ENCODE measurements around the gene EIF1. TPM values are rescaled to one million over a fixed set of nuclear protein-coding genes. Genes with fewer than 3 reads are reported as not detected.

The EIF1 gene
- polyA plus RNA-seq, 2 of the 4 experiments (the other 2 are of a cell fraction): 834 to 873 TPM

GRCh38 chr17:41740506-41740905, 51.8 kb downstream of the EIF1 start:
- WGBS (ENCODE audit: missing lambda C conversion rate): 94% methylated on average over 5 of the region's 5 CpGs
- DNase-seq (ENCODE audit: low read depth in 1 of 2, low spot score in 1 of 2) (no peak), FAIRE-seq (no peak), ATAC-seq (no peak)
- Histone ChIP-seq H3K4me2 (no peak overlapping the region), H3K4me3 (no peak overlapping the region), H3K9me3 (no peaks in the 10 kb centered on the region), H3K4me1 (peaks cover 29% of the 10 kb centered on the region), H3K27ac (peak overlapping the region; percentile 68 to 85; a peak in 5 of 6 replicates)
- ChIA-PET POLR2A (interaction anchor here (1.3 to 2.2 kb wide), 2 partner anchors 46 to 52 kb away, joined by 3 to 11 read pairs; partner anchors contain the start of genes EIF1 and JUP), CTCF (interaction anchor here (0.7 to 96.0 kb wide), 7 partner anchors 11 to 223 kb away, joined by 3 to 3262 read pairs (median 3); partner anchors contain the start of genes FKBP10, JUP and P3H4)
- no peak for TF ChIP-seq MAX (IDR thresholded peaks at IDR 0.05)
- TF ChIP-seq JUNB (IDR thresholded peaks at IDR 0.05): no peak
- TF ChIP-seq CHD4 (IDR thresholded peaks at IDR 0.05; ENCODE audit: borderline replicate concordance): 0 out of 2 replicates have a peak, but pooled peaks have one; percentile 55
- TF ChIP-seq TFCP2L1 (CRISPR knock-in tag; IDR thresholded peaks at IDR 0.05): no peak
- no peak for TF ChIP-seq EHF (CRISPR knock-in tag; IDR thresholded peaks at IDR 0.05)
- no peak for TF ChIP-seq FOXS1 (CRISPR knock-in tag; IDR thresholded peaks at IDR 0.05)
- TF ChIP-seq KDM1A (IDR thresholded peaks at IDR 0.05; ENCODE audit: low read depth): no peak
- TF ChIP-seq EP300 (IDR thresholded peaks at IDR 0.05): no peak
- no peak for TF ChIP-seq KDM5A (IDR thresholded peaks at IDR 0.05)
- no peak for TF ChIP-seq CBX2 (IDR thresholded peaks at IDR 0.05; ENCODE audit: borderline replicate concordance, low read depth)
- peak; percentile 68 for TF ChIP-seq ZFP36 (IDR thresholded peaks at IDR 0.05; ENCODE audit: borderline replicate concordance, partially characterized antibody)

- WGBS (ENCODE audit: missing lambda C conversion rate): 74% methylated on average over 9 of the region's 9 CpGs
- FAIRE-seq (no peak), DNase-seq (ENCODE audit: low read depth in 1 of 2, low spot score in 1 of 2) (no peak), ATAC-seq (no peak)
- Histone ChIP-seq H3K27ac (peak overlapping the region in 1 of 2 experiments; percentile 10; a peak in 1 of 6 replicates), H3K4me1 (peaks cover 29% of the 10 kb centered on the region), H3K9me3 (no peaks in the 10 kb centered on the region), H3K4me2 (no peak overlapping the region), H3K4me3 (no peak overlapping the region)
- TF ChIP-seq POLR2AphosphoS2 (conservative IDR thresholded peaks at IDR 0.05; ENCODE audit: low read length) (0 out of 2 replicates have a peak, but pooled peaks have one; percentile 10), FOSB (CRISPR knock-in tag; IDR thresholded peaks at IDR 0.05) (no peak)
- CTCF ChIA-PET: interaction anchor here (1.2 to 96.0 kb wide), 6 partner anchors 9 to 217 kb away, joined by 3 to 3262 read pairs (median 4); partner anchors contain the start of genes FKBP10, JUP and P3H4
- POLR2A ChIA-PET: interaction anchor here (0.6 to 2.2 kb wide), 2 partner anchors 45 to 157 kb away, joined by 3 to 11 read pairs; partner anchors contain the start of gene JUP
Measured at GRCh38 chr17:41741709-41742108, 53.0 kb downstream of the EIF1 start.

Small RNAs within 50 kb of the gene (small RNA-seq; reads per million reads assigned to genes)
- gene RN7SL399P (0 reads per million in 6 experiments), gene RNA5SP442 (0 to 9.1 (median 0) reads per million in 6 experiments)

Other genes with a start within 250 kb of the EIF1 start
- not detected in 2 replicates for gene KRT38, start 247.9 kb upstream of the EIF1 start, polyA plus RNA-seq (2011; rRNA removed)
- not detected in 3 replicates for gene KRT38, start 247.9 kb upstream of the EIF1 start, polyA plus RNA-seq (2017; fragmentation: RNase III; extraction: RNeasy Plus Mini Kit Qiagen cat#74134 plus additional on column Dnase treatment)
- gene KRT32, start 221.5 kb upstream of the EIF1 start, polyA plus RNA-seq (2011; rRNA removed): not detected in 2 replicates
- not detected in 3 replicates for gene KRT32, start 221.5 kb upstream of the EIF1 start, polyA plus RNA-seq (2017; fragmentation: RNase III; extraction: RNeasy Plus Mini Kit Qiagen cat#74134 plus additional on column Dnase treatment)
- gene KRT35, start 207.7 kb upstream of the EIF1 start, polyA plus RNA-seq (2011; rRNA removed): not detected in 2 replicates
- gene KRT35, start 207.7 kb upstream of the EIF1 start, polyA plus RNA-seq (2017; fragmentation: RNase III; extraction: RNeasy Plus Mini Kit Qiagen cat#74134 plus additional on column Dnase treatment): not detected in 3 replicates
- not detected in 2 replicates for gene KRT36, start 199.0 kb upstream of the EIF1 start, polyA plus RNA-seq (2011; rRNA removed)
- gene KRT36, start 199.0 kb upstream of the EIF1 start, polyA plus RNA-seq (2017; fragmentation: RNase III; extraction: RNeasy Plus Mini Kit Qiagen cat#74134 plus additional on column Dnase treatment): not detected in 3 replicates
- 0.06 and 0.08 TPM in 2 replicates for gene KRT13, start 183.3 kb upstream of the EIF1 start, polyA plus RNA-seq (2011; rRNA removed)
- not detected in 3 replicates for gene KRT13, start 183.3 kb upstream of the EIF1 start, polyA plus RNA-seq (2017; fragmentation: RNase III; extraction: RNeasy Plus Mini Kit Qiagen cat#74134 plus additional on column Dnase treatment)
- gene KRT15, start 170.0 kb upstream of the EIF1 start, polyA plus RNA-seq (2011; rRNA removed): 2.1 and 2.6 TPM in 2 replicates
- gene KRT15, start 170.0 kb upstream of the EIF1 start, polyA plus RNA-seq (2017; fragmentation: RNase III; extraction: RNeasy Plus Mini Kit Qiagen cat#74134 plus additional on column Dnase treatment): 0.54 to 1.4 TPM (median 0.62 TPM) in 3 replicates
- 23.8 and 26.2 TPM in 2 replicates for gene KRT19, start 160.6 kb upstream of the EIF1 start, polyA plus RNA-seq (2011; rRNA removed)
- 27.8 to 31.2 TPM (median 29.9 TPM) in 3 replicates for gene KRT19, start 160.6 kb upstream of the EIF1 start, polyA plus RNA-seq (2017; fragmentation: RNase III; extraction: RNeasy Plus Mini Kit Qiagen cat#74134 plus additional on column Dnase treatment)
- not detected in 2 replicates for gene KRT9, start 116.8 kb upstream of the EIF1 start, polyA plus RNA-seq (2011; rRNA removed)
- gene KRT9, start 116.8 kb upstream of the EIF1 start, polyA plus RNA-seq (2017; fragmentation: RNase III; extraction: RNeasy Plus Mini Kit Qiagen cat#74134 plus additional on column Dnase treatment): not detected in 3 replicates
- gene KRT14, start 102.0 kb upstream of the EIF1 start, polyA plus RNA-seq (2011; rRNA removed): 0.04 TPM in 1 of 2 replicates, not detected in the other
- 0.07 to 0.10 TPM (median 0.09 TPM) in 3 replicates for gene KRT14, start 102.0 kb upstream of the EIF1 start, polyA plus RNA-seq (2017; fragmentation: RNase III; extraction: RNeasy Plus Mini Kit Qiagen cat#74134 plus additional on column Dnase treatment)
- gene KRT16, start 76.1 kb upstream of the EIF1 start, polyA plus RNA-seq (2011; rRNA removed): 0.21 and 0.28 TPM in 2 replicates
- 0.44 TPM in 1 of 3 replicates, not detected in the others for gene KRT16, start 76.1 kb upstream of the EIF1 start, polyA plus RNA-seq (2017; fragmentation: RNase III; extraction: RNeasy Plus Mini Kit Qiagen cat#74134 plus additional on column Dnase treatment)
- gene KRT17, start 64.3 kb upstream of the EIF1 start, polyA plus RNA-seq (2011; rRNA removed): 0.78 and 1.2 TPM in 2 replicates
- 0.43 to 0.57 TPM (median 0.56 TPM) in 3 replicates for gene KRT17, start 64.3 kb upstream of the EIF1 start, polyA plus RNA-seq (2017; fragmentation: RNase III; extraction: RNeasy Plus Mini Kit Qiagen cat#74134 plus additional on column Dnase treatment)
- not detected in 2 replicates for gene GAST, start 23.4 kb downstream of the EIF1 start, polyA plus RNA-seq (2011; rRNA removed)
- not detected in 3 replicates for gene GAST, start 23.4 kb downstream of the EIF1 start, polyA plus RNA-seq (2017; fragmentation: RNase III; extraction: RNeasy Plus Mini Kit Qiagen cat#74134 plus additional on column Dnase treatment)
- 2.0 and 2.2 TPM in 2 replicates for gene HAP1, start 45.8 kb downstream of the EIF1 start, polyA plus RNA-seq (2011; rRNA removed)
- 1.3 to 2.3 TPM (median 1.6 TPM) in 3 replicates for gene HAP1, start 45.8 kb downstream of the EIF1 start, polyA plus RNA-seq (2017; fragmentation: RNase III; extraction: RNeasy Plus Mini Kit Qiagen cat#74134 plus additional on column Dnase treatment)
- gene JUP, start 97.8 kb downstream of the EIF1 start, polyA plus RNA-seq (2011; rRNA removed): 54.8 and 110 TPM in 2 replicates
- gene JUP, start 97.8 kb downstream of the EIF1 start, polyA plus RNA-seq (2017; fragmentation: RNase III; extraction: RNeasy Plus Mini Kit Qiagen cat#74134 plus additional on column Dnase treatment): 63.3 to 127 TPM (median 107 TPM) in 3 replicates
- gene P3H4, start 123.1 kb downstream of the EIF1 start, polyA plus RNA-seq (2011; rRNA removed): 32.1 and 36.0 TPM in 2 replicates
- 41.6 to 62.1 TPM (median 52.8 TPM) in 3 replicates for gene P3H4, start 123.1 kb downstream of the EIF1 start, polyA plus RNA-seq (2017; fragmentation: RNase III; extraction: RNeasy Plus Mini Kit Qiagen cat#74134 plus additional on column Dnase treatment)
- 109 and 112 TPM in 2 replicates for gene FKBP10, start 124.1 kb downstream of the EIF1 start, polyA plus RNA-seq (2011; rRNA removed)
- 109 to 121 TPM (median 119 TPM) in 3 replicates for gene FKBP10, start 124.1 kb downstream of the EIF1 start, polyA plus RNA-seq (2017; fragmentation: RNase III; extraction: RNeasy Plus Mini Kit Qiagen cat#74134 plus additional on column Dnase treatment)
- 167 and 171 TPM in 2 replicates for gene NT5C3B, start 147.3 kb downstream of the EIF1 start, polyA plus RNA-seq (2011; rRNA removed)
- gene NT5C3B, start 147.3 kb downstream of the EIF1 start, polyA plus RNA-seq (2017; fragmentation: RNase III; extraction: RNeasy Plus Mini Kit Qiagen cat#74134 plus additional on column Dnase treatment): 109 to 118 TPM (median 114 TPM) in 3 replicates
- gene KLHL10, start 148.9 kb downstream of the EIF1 start, polyA plus RNA-seq (2011; rRNA removed): 0.13 and 0.19 TPM in 2 replicates
- gene KLHL10, start 148.9 kb downstream of the EIF1 start, polyA plus RNA-seq (2017; fragmentation: RNase III; extraction: RNeasy Plus Mini Kit Qiagen cat#74134 plus additional on column Dnase treatment): 0.04 to 0.12 TPM (median 0.05 TPM) in 3 replicates
- 12.7 and 13.7 TPM in 2 replicates for gene KLHL11, start 176.5 kb downstream of the EIF1 start, polyA plus RNA-seq (2011; rRNA removed)
- gene KLHL11, start 176.5 kb downstream of the EIF1 start, polyA plus RNA-seq (2017; fragmentation: RNase III; extraction: RNeasy Plus Mini Kit Qiagen cat#74134 plus additional on column Dnase treatment): 3.1 to 3.8 TPM (median 3.8 TPM) in 3 replicates
- 367 and 376 TPM in 2 replicates for gene ACLY, start 230.1 kb downstream of the EIF1 start, polyA plus RNA-seq (2011; rRNA removed)
- gene ACLY, start 230.1 kb downstream of the EIF1 start, polyA plus RNA-seq (2017; fragmentation: RNase III; extraction: RNeasy Plus Mini Kit Qiagen cat#74134 plus additional on column Dnase treatment): 337 to 355 TPM (median 344 TPM) in 3 replicates
- gene ODAD4, start 241.7 kb downstream of the EIF1 start, polyA plus RNA-seq (2011; rRNA removed): 2.0 and 2.3 TPM in 2 replicates
- gene ODAD4, start 241.7 kb downstream of the EIF1 start, polyA plus RNA-seq (2017; fragmentation: RNase III; extraction: RNeasy Plus Mini Kit Qiagen cat#74134 plus additional on column Dnase treatment): 2.2 to 2.5 TPM (median 2.3 TPM) in 3 replicates